ENCODE results near the gene SCN5A. TPM values are rescaled to one million over a fixed set of nuclear protein-coding genes. Genes with fewer than 3 reads are reported as not detected.

SCN5A gene
- total RNA-seq, 2 donors from 2014 or later = 0.05 TPM; not detected in 1

- peaks cover 18% of the 10 kb centered on the region for H3K27me3 Mint-ChIP-seq
- H3K36me3 Mint-ChIP-seq (ENCODE audit: low read depth) = peaks cover 2% of the 10 kb centered on the region
- DNase-seq = no peak
- no peak overlapping the region for H3K27ac Mint-ChIP-seq
- no peak for ATAC-seq
- H3K4me1 Mint-ChIP-seq = no peaks in the 10 kb centered on the region
- H3K9me3 ChIP-seq (ENCODE audit: control insufficient read depth, low read length, poor library complexity, severe bottlenecking) = no peaks in the 10 kb centered on the region
- no peak overlapping the region for H3K4me3 Mint-ChIP-seq
These were observed 88.3 kb downstream of the SCN5A start for GRCh38 chr3:38560996-38561717.

GRCh38 chr3:38560284-38560683 lies 89.2 kb downstream of the SCN5A start:
- ATAC-seq (no peak), DNase-seq (no peak)
- H3K36me3 Mint-ChIP-seq (ENCODE audit: low read depth) = peaks cover 6% of the 10 kb centered on the region
- H3K4me3 Mint-ChIP-seq = no peak overlapping the region
- no peaks in the 10 kb centered on the region for H3K4me1 Mint-ChIP-seq
- H3K27me3 Mint-ChIP-seq = peaks cover 21% of the 10 kb centered on the region
- no peak overlapping the region for H3K27ac Mint-ChIP-seq
- H3K9me3 ChIP-seq (ENCODE audit: control insufficient read depth, low read length, poor library complexity, severe bottlenecking) = no peaks in the 10 kb centered on the region

GRCh38 chr3:38558864-38559263 lies 90.6 kb downstream of the SCN5A start:
- Mint-ChIP-seq H3K4me3 (no peak overlapping the region), H3K27me3 (peaks cover 20% of the 10 kb centered on the region), H3K4me1 (no peaks in the 10 kb centered on the region), H3K36me3 (ENCODE audit: low read depth) (peaks cover 6% of the 10 kb centered on the region), H3K27ac (no peak overlapping the region)
- ATAC-seq = no peak
- no peak for DNase-seq
- no peaks in the 10 kb centered on the region for H3K9me3 ChIP-seq (ENCODE audit: control insufficient read depth, low read length, poor library complexity, severe bottlenecking)

GRCh38 chr3:38556640-38557358 lies 92.7 kb downstream of the SCN5A start:
- no peak for ATAC-seq
- no peaks in the 10 kb centered on the region for H3K4me1 Mint-ChIP-seq
- no peaks in the 10 kb centered on the region for H3K9me3 ChIP-seq (ENCODE audit: control insufficient read depth, low read length, poor library complexity, severe bottlenecking)
- peaks cover 4% of the 10 kb centered on the region for H3K36me3 Mint-ChIP-seq (ENCODE audit: low read depth)
- peaks cover 16% of the 10 kb centered on the region for H3K27me3 Mint-ChIP-seq
- H3K27ac Mint-ChIP-seq = no peak overlapping the region
- DNase-seq = no peak
- no peak overlapping the region for H3K4me3 Mint-ChIP-seq

GRCh38 chr3:38555926-38556325 lies 93.6 kb downstream of the SCN5A start:
- no peak for DNase-seq
- H3K4me1 Mint-ChIP-seq = no peaks in the 10 kb centered on the region
- no peak overlapping the region for H3K27ac Mint-ChIP-seq
- H3K9me3 ChIP-seq (ENCODE audit: control insufficient read depth, low read length, poor library complexity, severe bottlenecking) = no peaks in the 10 kb centered on the region
- no peak overlapping the region for H3K4me3 Mint-ChIP-seq
- peaks cover 13% of the 10 kb centered on the region for H3K27me3 Mint-ChIP-seq
- ATAC-seq = no peak
- H3K36me3 Mint-ChIP-seq (ENCODE audit: low read depth) = peaks cover 4% of the 10 kb centered on the region

GRCh38 chr3:38555149-38555840 lies 94.2 kb downstream of the SCN5A start:
- ATAC-seq (no peak), DNase-seq (no peak)
- H3K4me3 Mint-ChIP-seq = no peak overlapping the region
- H3K36me3 Mint-ChIP-seq (ENCODE audit: low read depth) = peaks cover 4% of the 10 kb centered on the region
- H3K4me1 Mint-ChIP-seq = no peaks in the 10 kb centered on the region
- H3K9me3 ChIP-seq (ENCODE audit: control insufficient read depth, low read length, poor library complexity, severe bottlenecking) = no peaks in the 10 kb centered on the region
- no peak overlapping the region for H3K27ac Mint-ChIP-seq
- peaks cover 13% of the 10 kb centered on the region for H3K27me3 Mint-ChIP-seq

- H3K4me3 Mint-ChIP-seq = no peak overlapping the region
- no peak overlapping the region for H3K27ac Mint-ChIP-seq
- ATAC-seq (no peak), DNase-seq (no peak)
- no peaks in the 10 kb centered on the region for H3K9me3 ChIP-seq (ENCODE audit: control insufficient read depth, low read length, poor library complexity, severe bottlenecking)
- H3K27me3 Mint-ChIP-seq = peaks cover 13% of the 10 kb centered on the region
- peaks cover 4% of the 10 kb centered on the region for H3K36me3 Mint-ChIP-seq (ENCODE audit: low read depth)
- no peaks in the 10 kb centered on the region for H3K4me1 Mint-ChIP-seq
These were observed 95.2 kb downstream of the SCN5A start for GRCh38 chr3:38554127-38554827.

- DNase-seq = no peak
- Mint-ChIP-seq H3K36me3 (ENCODE audit: low read depth) (peaks cover 4% of the 10 kb centered on the region), H3K27ac (no peak overlapping the region), H3K4me1 (no peaks in the 10 kb centered on the region), H3K4me3 (no peak overlapping the region), H3K27me3 (peaks cover 13% of the 10 kb centered on the region)
- no peak for ATAC-seq
- no peaks in the 10 kb centered on the region for H3K9me3 ChIP-seq (ENCODE audit: control insufficient read depth, low read length, poor library complexity, severe bottlenecking)
These were observed 96.4 kb downstream of the SCN5A start for GRCh38 chr3:38553071-38553470.

GRCh38 chr3:38552364-38552763 lies 97.1 kb downstream of the SCN5A start:
- Mint-ChIP-seq H3K27ac (no peak overlapping the region), H3K4me3 (no peak overlapping the region), H3K4me1 (no peaks in the 10 kb centered on the region), H3K36me3 (ENCODE audit: low read depth) (peaks cover 4% of the 10 kb centered on the region), H3K27me3 (peaks cover 13% of the 10 kb centered on the region)
- no peaks in the 10 kb centered on the region for H3K9me3 ChIP-seq (ENCODE audit: control insufficient read depth, low read length, poor library complexity, severe bottlenecking)
- no peak for ATAC-seq
- DNase-seq = no peak

- Mint-ChIP-seq H3K27ac (no peak overlapping the region), H3K4me1 (no peaks in the 10 kb centered on the region), H3K36me3 (ENCODE audit: low read depth) (peaks cover 4% of the 10 kb centered on the region), H3K4me3 (no peak overlapping the region), H3K27me3 (peaks cover 7% of the 10 kb centered on the region)
- ATAC-seq (no peak), DNase-seq (no peak)
- no peaks in the 10 kb centered on the region for H3K9me3 ChIP-seq (ENCODE audit: control insufficient read depth, low read length, poor library complexity, severe bottlenecking)
These were observed 98.3 kb downstream of the SCN5A start for GRCh38 chr3:38551026-38551832.

- Mint-ChIP-seq H3K27me3 (no peaks in the 10 kb centered on the region), H3K4me3 (no peak overlapping the region), H3K4me1 (no peaks in the 10 kb centered on the region), H3K36me3 (ENCODE audit: low read depth) (no peaks in the 10 kb centered on the region), H3K27ac (no peak overlapping the region)
- ATAC-seq (no peak), DNase-seq (no peak)
- no peaks in the 10 kb centered on the region for H3K9me3 ChIP-seq (ENCODE audit: control insufficient read depth, low read length, poor library complexity, severe bottlenecking)
These were observed 99.3 kb downstream of the SCN5A start for GRCh38 chr3:38549957-38550840.

GRCh38 chr3:38549486-38549885 lies 100.0 kb downstream of the SCN5A start:
- H3K27me3 Mint-ChIP-seq = no peaks in the 10 kb centered on the region
- H3K4me1 Mint-ChIP-seq = no peaks in the 10 kb centered on the region
- no peaks in the 10 kb centered on the region for H3K36me3 Mint-ChIP-seq (ENCODE audit: low read depth)
- H3K4me3 Mint-ChIP-seq = no peak overlapping the region
- ATAC-seq = no peak
- no peak overlapping the region for H3K27ac Mint-ChIP-seq
- no peaks in the 10 kb centered on the region for H3K9me3 ChIP-seq (ENCODE audit: control insufficient read depth, low read length, poor library complexity, severe bottlenecking)
- no peak for DNase-seq
